Mesenteric fat pad (tissue), 1 donor: ENCODE data around the gene CHRNA4. TPM values are rescaled to one million over a fixed set of nuclear protein-coding genes. Genes with fewer than 3 reads are reported as not detected.

ENCODE experiments used
- DNase-seq: peaks from one replicate; pipeline ENCODE4 v3.0.0-alpha.2; 2020; ENCODE audit warnings: low spot score
- total RNA-seq: library from RNA; stranded (reverse); fragmentation: NEBNext Ultra II Directional; extraction: Animal tissue kit (Norgen Biotek cat#: 25700); gene quantifications from one replicate; pipeline ENCODE4 v1.2.1, GENCODE V29; 2021
- donor health status: DM: yes; HTN: yes; CAD: no.

Gene CHRNA4
- total RNA-seq, 1 donor from 2014 or later: not detected

GRCh38 chr20:63322146-63322932, 38.8 kb downstream of the CHRNA4 start:
- DNase-seq: no peak

- no peak for DNase-seq
Measured at GRCh38 chr20:63321148-63321831, 39.9 kb downstream of the CHRNA4 start.

GRCh38 chr20:63320616-63321147, 40.5 kb downstream of the CHRNA4 start:
- no peak for DNase-seq

- DNase-seq: no peak
Measured at GRCh38 chr20:63320041-63320511, 41.1 kb downstream of the CHRNA4 start.

- no peak for DNase-seq
Measured at GRCh38 chr20:63319164-63320040, 41.7 kb downstream of the CHRNA4 start.

GRCh38 chr20:63318391-63319163, 42.6 kb downstream of the CHRNA4 start:
- DNase-seq: no peak

GRCh38 chr20:63317601-63318291, 43.4 kb downstream of the CHRNA4 start:
- DNase-seq: no peak

GRCh38 chr20:63317061-63317460, 44.1 kb downstream of the CHRNA4 start:
- no peak for DNase-seq

GRCh38 chr20:63316502-63316921, 44.6 kb downstream of the CHRNA4 start:
- DNase-seq: no peak

- DNase-seq: no peak
Measured at GRCh38 chr20:63315731-63316491, 45.2 kb downstream of the CHRNA4 start.

- no peak for DNase-seq
Measured at GRCh38 chr20:63315240-63315689, 45.9 kb downstream of the CHRNA4 start.

- no peak for DNase-seq
Measured at GRCh38 chr20:63314566-63315239, 46.4 kb downstream of the CHRNA4 start.

- no peak for DNase-seq
Measured at GRCh38 chr20:63314015-63314471, 47.1 kb downstream of the CHRNA4 start.

- DNase-seq: no peak
Measured at GRCh38 chr20:63313349-63314014, 47.7 kb downstream of the CHRNA4 start.

- DNase-seq: no peak
Measured at GRCh38 chr20:63312690-63313348, 48.3 kb downstream of the CHRNA4 start.

GRCh38 chr20:63312273-63312672, 48.9 kb downstream of the CHRNA4 start:
- DNase-seq: no peak

GRCh38 chr20:63311833-63312243, 49.3 kb downstream of the CHRNA4 start:
- no peak for DNase-seq
